HL-60 (cell line): ENCODE measurements around the gene GSTO2.

ENCODE experiments used
- DNase-seq, 2 experiments: peaks; one replicate each; pipeline ENCODE4 v3.0.0-alpha.2; 2010 to 2020; ENCODE audit warnings: low read depth in 1 of 2, low spot score in 1 of 2
- H3K27ac ChIP-seq: fragments of 250-450 bp; sonication (Bioruptor Pico); replicated peaks from 2 replicates; pipeline ENCODE4 v1.5.1; 2020; ENCODE audit warnings: mild to moderate bottlenecking, moderate library complexity
- H3K27me3 ChIP-seq: fragments of 250-450 bp; sonication (Bioruptor Pico); 2 replicates; pipeline ENCODE4 v1.5.1; 2021; ENCODE audit warnings: mild to moderate bottlenecking, moderate library complexity; ENCODE audit not compliant: insufficient read depth, poor library complexity, severe bottlenecking
- H3K4me3 ChIP-seq: replicated peaks from 2 replicates; pipeline ENCODE4 v1.5.1; 2011; ENCODE audit warnings: mild to moderate bottlenecking, control low read depth, low read length; ENCODE audit not compliant: insufficient read depth
- CTCF ChIP-seq: IDR thresholded peaks from one replicate; pipeline ENCODE4 v1.5.1; 2011; ENCODE audit warnings: low read length, control low read depth, inconsistent platforms; ENCODE audit not compliant: insufficient read depth
- GABPA ChIP-seq: IDR thresholded peaks from 2 replicates; pipeline ENCODE4 v1.6.1; 2012; ENCODE audit warnings: low read depth
- POLR2AphosphoS5 ChIP-seq: IDR thresholded peaks from 2 replicates; pipeline ENCODE4 v1.6.1; 2012; ENCODE audit warnings: low read depth
- SPI1 ChIP-seq: IDR thresholded peaks from 2 replicates; pipeline ENCODE4 v1.6.1; 2012; ENCODE audit warnings: low read depth, mild to moderate bottlenecking, borderline replicate concordance
- TF ChIP-seq, protein P1 (sequence below): IDR thresholded peaks from 2 replicates; pipeline ENCODE4 v1.6.1; 2012; ENCODE audit warnings: low read depth; ENCODE audit not compliant: insufficient replicate concordance

The GSTO2 gene

GRCh38 chr10:104337985-104338735, 69.2 kb downstream of the GSTO2 start, which contains the start of gene ITPRIP:
Gene ITPRIP (minus strand): TSS chr10:104338465. CDS start chr10:104316051, 22,414 bp downstream.
- peak; percentile 52 for TF ChIP-seq POLR2AphosphoS5
- TF ChIP-seq SPI1 = no peak
- TF ChIP-seq CTCF = no peak
- TF ChIP-seq, protein P1, sequence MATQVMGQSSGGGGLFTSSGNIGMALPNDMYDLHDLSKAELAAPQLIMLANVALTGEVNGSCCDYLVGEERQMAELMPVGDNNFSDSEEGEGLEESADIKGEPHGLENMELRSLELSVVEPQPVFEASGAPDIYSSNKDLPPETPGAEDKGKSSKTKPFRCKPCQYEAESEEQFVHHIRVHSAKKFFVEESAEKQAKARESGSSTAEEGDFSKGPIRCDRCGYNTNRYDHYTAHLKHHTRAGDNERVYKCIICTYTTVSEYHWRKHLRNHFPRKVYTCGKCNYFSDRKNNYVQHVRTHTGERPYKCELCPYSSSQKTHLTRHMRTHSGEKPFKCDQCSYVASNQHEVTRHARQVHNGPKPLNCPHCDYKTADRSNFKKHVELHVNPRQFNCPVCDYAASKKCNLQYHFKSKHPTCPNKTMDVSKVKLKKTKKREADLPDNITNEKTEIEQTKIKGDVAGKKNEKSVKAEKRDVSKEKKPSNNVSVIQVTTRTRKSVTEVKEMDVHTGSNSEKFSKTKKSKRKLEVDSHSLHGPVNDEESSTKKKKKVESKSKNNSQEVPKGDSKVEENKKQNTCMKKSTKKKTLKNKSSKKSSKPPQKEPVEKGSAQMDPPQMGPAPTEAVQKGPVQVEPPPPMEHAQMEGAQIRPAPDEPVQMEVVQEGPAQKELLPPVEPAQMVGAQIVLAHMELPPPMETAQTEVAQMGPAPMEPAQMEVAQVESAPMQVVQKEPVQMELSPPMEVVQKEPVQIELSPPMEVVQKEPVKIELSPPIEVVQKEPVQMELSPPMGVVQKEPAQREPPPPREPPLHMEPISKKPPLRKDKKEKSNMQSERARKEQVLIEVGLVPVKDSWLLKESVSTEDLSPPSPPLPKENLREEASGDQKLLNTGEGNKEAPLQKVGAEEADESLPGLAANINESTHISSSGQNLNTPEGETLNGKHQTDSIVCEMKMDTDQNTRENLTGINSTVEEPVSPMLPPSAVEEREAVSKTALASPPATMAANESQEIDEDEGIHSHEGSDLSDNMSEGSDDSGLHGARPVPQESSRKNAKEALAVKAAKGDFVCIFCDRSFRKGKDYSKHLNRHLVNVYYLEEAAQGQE = peak; percentile 30
- TF ChIP-seq GABPA = peak; percentile 15; the same call in 1 of the 2 replicates
- H3K27ac ChIP-seq = peak within 1 kb of the TSS; percentile 97
- DNase-seq = peak; percentile 66 to 84
- H3K4me3 ChIP-seq = peak within 1 kb of the TSS; percentile 84
- no peaks in the 10 kb centered on the region for H3K27me3 ChIP-seq

DNA sequence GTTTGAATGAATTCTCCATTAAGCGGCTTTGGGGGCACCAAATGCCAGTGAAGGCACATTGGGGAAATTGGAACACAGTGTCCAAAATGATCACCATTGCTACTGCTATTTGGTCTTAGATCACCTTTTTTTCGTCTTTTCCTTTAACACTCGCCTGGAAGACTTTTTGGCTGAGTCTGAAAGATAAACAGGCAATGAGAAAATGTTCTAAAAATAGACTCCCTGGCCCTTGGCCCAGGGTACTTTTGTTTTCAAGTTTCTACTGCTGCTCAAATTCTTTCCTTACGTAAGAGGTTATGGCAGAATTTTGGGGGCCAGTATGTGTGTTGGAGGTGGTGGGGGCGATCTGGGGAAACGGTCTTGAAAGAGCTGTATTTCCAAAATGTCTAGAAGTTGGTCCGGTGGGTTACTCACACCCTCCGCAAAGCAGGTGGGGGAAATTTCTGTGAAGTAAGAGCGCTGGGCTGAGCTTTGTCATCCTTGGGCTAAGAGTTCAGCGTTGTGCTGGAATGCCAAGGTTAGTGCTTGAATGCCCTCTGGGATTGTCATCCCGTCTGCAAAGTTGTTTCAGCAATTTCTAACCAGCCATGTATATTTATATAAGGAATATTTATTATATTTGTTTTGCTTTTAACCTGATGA, 70.6 kb downstream of the GSTO2 start:
- H3K4me3 ChIP-seq = peak overlapping the region; percentile 84
- no peak for TF ChIP-seq POLR2AphosphoS5
- no peak for TF ChIP-seq GABPA
- no peak for TF ChIP-seq SPI1
- TF ChIP-seq CTCF = no peak
- TF ChIP-seq, protein P1 = no peak
- H3K27me3 ChIP-seq = no peaks in the 10 kb centered on the region
- no peak for DNase-seq
- H3K27ac ChIP-seq = peak overlapping the region; percentile 97

DNA sequence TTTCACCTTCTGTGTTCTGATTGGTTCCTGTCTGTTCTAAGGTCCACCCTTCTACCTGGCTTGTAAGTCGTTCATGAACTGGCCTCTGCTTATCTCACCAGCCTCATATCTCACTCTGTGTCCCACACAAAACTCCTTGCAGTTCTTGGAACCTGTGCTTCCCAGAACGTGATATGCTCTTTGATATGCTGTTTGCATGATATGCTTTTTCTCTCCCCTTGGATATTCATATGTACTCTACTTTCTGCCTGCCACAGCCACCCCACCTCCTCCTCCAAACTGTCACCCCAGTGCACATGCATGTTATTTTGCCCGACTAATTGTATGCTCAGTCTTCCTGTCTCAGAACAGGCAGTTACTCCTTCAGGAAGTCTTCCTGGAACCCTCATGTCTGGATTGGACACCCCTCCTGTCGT, 71.1 kb downstream of the GSTO2 start:
- Histone ChIP-seq H3K4me3 (no peak overlapping the region), H3K27me3 (no peaks in the 10 kb centered on the region), H3K27ac (no peak overlapping the region)
- DNase-seq = no peak
- TF ChIP-seq SPI1 (no peak), CTCF (no peak), POLR2AphosphoS5 (no peak), GABPA (no peak)
- TF ChIP-seq, protein P1 = no peak
